ENCODE data around the gene HNRNPH1. TPM values are rescaled to one million over a fixed set of nuclear protein-coding genes. Genes with fewer than 3 reads are reported as not detected.

The HNRNPH1 gene
- total and polyA plus RNA-seq, 10 donors = 214 to 931 (median 693) TPM

DNA sequence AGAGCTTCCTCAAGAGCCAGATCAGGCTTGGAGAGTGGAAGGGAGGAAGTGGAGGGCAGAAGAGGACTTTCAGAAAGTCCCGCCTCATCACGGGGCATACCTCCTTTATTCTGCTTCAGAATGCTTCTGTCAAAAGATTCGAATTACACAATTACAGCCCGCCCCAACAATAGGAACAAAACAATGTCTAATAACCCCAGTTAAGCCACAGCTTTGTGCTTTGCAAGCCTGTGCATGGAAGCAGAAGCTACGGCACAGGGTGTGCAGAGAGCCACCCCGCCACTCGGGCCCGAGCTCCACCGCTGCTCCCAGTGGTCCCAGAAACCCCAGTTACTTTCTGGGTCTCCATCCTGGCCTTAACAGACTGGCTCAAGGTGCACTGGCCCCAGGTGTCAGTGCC, 23.5 kb downstream of the HNRNPH1 start:
- intact Hi-C loops (cut with DNase I; ENCODE audit: low total_unique reads) = no loop called here
- H3K36me3 ChIP-seq = peaks cover 0 to 100% (median 87%) of the 10 kb centered on the region in 6 donors

DNA sequence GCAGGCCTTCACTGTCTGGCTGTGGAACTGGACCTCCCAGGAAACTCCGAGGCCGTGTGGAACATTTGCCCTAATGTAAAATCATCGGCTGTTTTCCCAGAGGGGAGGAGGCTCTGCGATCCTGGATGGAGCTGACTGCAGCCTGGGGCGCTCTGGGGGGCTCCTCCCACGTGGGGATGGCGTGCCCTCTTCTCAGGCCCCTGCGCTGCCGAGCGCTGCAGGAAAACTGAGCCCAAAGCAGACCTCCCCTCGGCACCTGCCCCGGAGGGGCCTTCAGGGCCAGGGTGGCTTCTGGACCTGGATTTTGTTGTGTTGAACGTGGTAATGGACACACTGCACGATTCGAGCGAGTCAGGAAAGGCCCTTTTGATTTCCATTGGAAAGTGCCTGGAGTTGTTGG, 23.9 kb downstream of the HNRNPH1 start:
- no peak for DNase-seq

More for the DNA sequence above, 23.5 kb downstream of the HNRNPH1 start:
- TF ChIP-seq POLR2A (IDR thresholded peaks at IDR 0.05) (no peak), POLR2AphosphoS5 (IDR thresholded peaks at IDR 0.05) (peak in 1 of 3 donors; percentile 37), CTCF (IDR thresholded peaks at IDR 0.05 in 8 of 11, conservative IDR thresholded peaks at IDR 0.05 in 3 of 11) (no peak)
- no peaks in the 10 kb centered on the region for H3K27me3 ChIP-seq (replicated peaks in 1 of 7)
- peaks cover 0 to 23% (median 12%) of the 10 kb centered on the region in 6 donors for H3K4me1 ChIP-seq
- no peaks in the 10 kb centered on the region for H3K9me3 ChIP-seq
- H3K4me3 ChIP-seq = no peak overlapping the region
- DNase-seq = no peak
- WGBS, 5 donors = 62 to 82% (median 75%) methylated on average over 6 to 9 of the region's 9 CpGs
- H3K27ac ChIP-seq = peak overlapping the region in 3 of 8 donors; percentile 15 to 58 (median 38)

GRCh38 chr5:179599100-179599499, 24.4 kb downstream of the HNRNPH1 start:
- intact Hi-C loops (cut with DNase I; ENCODE audit: low total_unique reads) = no loop called here
- TF ChIP-seq POLR2A (IDR thresholded peaks at IDR 0.05) = no peak
- peak in 1 of 3 donors; percentile 26 for TF ChIP-seq POLR2AphosphoS5 (IDR thresholded peaks at IDR 0.05)
- no peak for DNase-seq
- 73 to 97% (median 79%) methylated on average over 6 to 9 of the region's 9 CpGs for WGBS, 5 donors
- Histone ChIP-seq H3K36me3 (peaks cover 0 to 100% (median 90%) of the 10 kb centered on the region in 6 donors), H3K4me1 (peaks cover 0 to 14% (median 3%) of the 10 kb centered on the region in 6 donors), H3K27ac (peak overlapping the region in 1 of 8 donors; percentile 58), H3K27me3 (replicated peaks in 1 of 7) (no peaks in the 10 kb centered on the region), H3K9me3 (no peaks in the 10 kb centered on the region), H3K4me3 (no peak overlapping the region)

More for the DNA sequence above, 23.9 kb downstream of the HNRNPH1 start:
- intact Hi-C loops (cut with DNase I; ENCODE audit: low total_unique reads) = no loop called here
- Histone ChIP-seq H3K9me3 (no peaks in the 10 kb centered on the region), H3K27me3 (replicated peaks in 1 of 7) (no peaks in the 10 kb centered on the region), H3K27ac (peak overlapping the region in 1 of 8 donors; percentile 58), H3K36me3 (peaks cover 0 to 100% (median 90%) of the 10 kb centered on the region in 6 donors), H3K4me1 (peaks cover 0 to 19% (median 8%) of the 10 kb centered on the region in 6 donors), H3K4me3 (no peak overlapping the region)
- WGBS, 5 donors = 90 to 94% (median 92%) methylated on average over 12 to 16 of the region's 16 CpGs
- TF ChIP-seq POLR2AphosphoS5 (IDR thresholded peaks at IDR 0.05) (no peak), POLR2A (IDR thresholded peaks at IDR 0.05) (no peak), CTCF (IDR thresholded peaks at IDR 0.05 in 8 of 11, conservative IDR thresholded peaks at IDR 0.05 in 3 of 11) (no peak)

DNA sequence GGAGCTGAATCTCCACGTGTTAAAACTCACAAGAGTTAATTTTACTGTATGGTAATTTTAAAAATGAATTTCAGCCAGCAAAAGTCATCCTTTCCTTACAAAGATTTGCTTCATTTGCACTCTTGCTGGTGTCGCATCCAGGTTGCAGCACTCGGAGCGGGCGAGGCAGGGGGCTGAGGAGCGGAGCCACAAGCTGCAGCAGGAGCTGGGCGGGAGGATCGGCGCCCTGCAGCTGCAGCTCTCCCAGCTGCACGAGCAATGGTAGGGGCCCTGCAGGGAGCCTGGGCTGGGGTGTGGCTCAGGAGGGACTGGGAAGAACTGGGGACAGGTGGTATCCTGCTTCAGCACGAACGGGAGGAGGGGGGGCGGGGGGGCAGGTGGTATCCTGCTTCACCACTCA, 27.1 kb downstream of the HNRNPH1 start:
- intact Hi-C loops (cut with DNase I; ENCODE audit: low total_unique reads) = no loop called here
- DNase-seq = no peak
- H3K27me3 ChIP-seq (replicated peaks in 1 of 7) = no peaks in the 10 kb centered on the region
- 90 to 97% (median 94%) methylated on average over 8 to 13 of the region's 13 CpGs for WGBS, 5 donors
- H3K27ac ChIP-seq = no peak overlapping the region
- H3K4me3 ChIP-seq = no peak overlapping the region
- peaks cover 0 to 8% (median 0%) of the 10 kb centered on the region in 6 donors for H3K4me1 ChIP-seq
- no peaks in the 10 kb centered on the region for H3K9me3 ChIP-seq
- peaks cover 3 to 100% (median 94%) of the 10 kb centered on the region in 6 donors for H3K36me3 ChIP-seq
- TF ChIP-seq CTCF (IDR thresholded peaks at IDR 0.05 in 8 of 11, conservative IDR thresholded peaks at IDR 0.05 in 3 of 11) (no peak), POLR2AphosphoS5 (IDR thresholded peaks at IDR 0.05) (peak in 1 of 3 donors; percentile 43), POLR2A (IDR thresholded peaks at IDR 0.05) (no peak)

Measured in spleen (tissue), 11 donors.